Cardiac muscle cell (in vitro differentiated cells and primary cell): ENCODE measurements around the gene PIEZO1. TPM values are rescaled to one million over a fixed set of nuclear protein-coding genes. Genes with fewer than 3 reads are reported as not detected.

Experiments used
- DNase-seq, 2 donors: peaks; one replicate each; pipeline versions ENCODE4 v3.0.0 to v3.0.0-alpha.2; 2010 to 2017; ENCODE audit warnings: low read depth in 1 of 2, low spot score in 1 of 2
- H3K27ac ChIP-seq: fragments of 200-600 bp; sonication (generic); 2 replicates; pipeline ENCODE4 v1.5.1; 2016
- H3K27me3 ChIP-seq: fragments of 200-600 bp; sonication (generic); 2 replicates; pipeline ENCODE4 v1.6.0; 2016; ENCODE audit warnings: control low read depth
- H3K36me3 ChIP-seq: fragments of 200-600 bp; sonication (generic); 2 replicates; pipeline ENCODE4 v1.5.1; 2016; ENCODE audit warnings: control low read depth
- H3K4me1 ChIP-seq: fragments of 200-600 bp; sonication (generic); 2 replicates; pipeline ENCODE4 v1.8.1; 2017; ENCODE audit warnings: low read depth, mild to moderate bottlenecking, mixed run types
- H3K4me3 ChIP-seq: fragments of 200-600 bp; sonication (generic); 2 replicates; pipeline ENCODE4 v1.5.1; 2016; ENCODE audit warnings: mild to moderate bottlenecking
- H3K9me3 ChIP-seq: fragments of 200-600 bp; sonication (generic); 2 replicates; pipeline ENCODE4 v1.5.1; 2017; ENCODE audit warnings: low read depth, mild to moderate bottlenecking, control low read depth
- CTCF ChIP-seq: IDR thresholded peaks from 2 replicates; pipeline ENCODE4 v1.5.1; 2012; ENCODE audit warnings: low read depth, mild to moderate bottlenecking, low read length
- polyA plus RNA-seq: library from polyadenylated mRNA; unstranded; fragments of >200 nt; fragmentation: Nextera tagmentation; extraction: Ambion mirVana; gene quantifications from 2 replicates; pipeline ENCODE4 v1.2.1, GENCODE V29; 2016
- total RNA-seq: library from RNA; depleted of rRNA; stranded (reverse); fragments of >200 nt; gene quantifications from 2 replicates; pipeline ENCODE4 v1.2.3, GENCODE V29; 2016

Gene PIEZO1
- total and polyA plus RNA-seq, 2 experiments from 2014 or later: 32.7 to 121 TPM

GRCh38 chr16:88735616-88736015, 49.4 kb downstream of the PIEZO1 start:
- H3K27me3 ChIP-seq: no peaks in the 10 kb centered on the region
- TF ChIP-seq CTCF: no peak
- no peak overlapping the region for H3K27ac ChIP-seq
- H3K9me3 ChIP-seq: no peaks in the 10 kb centered on the region
- no peak for DNase-seq
- no peak overlapping the region for H3K4me3 ChIP-seq
- peaks cover 5% of the 10 kb centered on the region for H3K36me3 ChIP-seq
- no peaks in the 10 kb centered on the region for H3K4me1 ChIP-seq

- no peaks in the 10 kb centered on the region for H3K4me1 ChIP-seq
- no peaks in the 10 kb centered on the region for H3K27me3 ChIP-seq
- H3K4me3 ChIP-seq: no peak overlapping the region
- H3K27ac ChIP-seq: no peak overlapping the region
- no peaks in the 10 kb centered on the region for H3K9me3 ChIP-seq
- TF ChIP-seq CTCF: no peak
- no peak for DNase-seq
- peaks cover 5% of the 10 kb centered on the region for H3K36me3 ChIP-seq
Observed at GRCh38 chr16:88735121-88735520, 49.9 kb downstream of the PIEZO1 start.

- DNase-seq: no peak
- Histone ChIP-seq H3K27ac (no peak overlapping the region), H3K4me1 (no peaks in the 10 kb centered on the region), H3K9me3 (no peaks in the 10 kb centered on the region), H3K27me3 (no peaks in the 10 kb centered on the region), H3K4me3 (no peak overlapping the region), H3K36me3 (peaks cover 5% of the 10 kb centered on the region)
- no peak for TF ChIP-seq CTCF
Observed at GRCh38 chr16:88734361-88734728, 50.7 kb downstream of the PIEZO1 start.

GRCh38 chr16:88733630-88734360, 51.2 kb downstream of the PIEZO1 start:
- no peaks in the 10 kb centered on the region for H3K9me3 ChIP-seq
- DNase-seq: no peak
- no peak for TF ChIP-seq CTCF
- no peak overlapping the region for H3K27ac ChIP-seq
- H3K27me3 ChIP-seq: no peaks in the 10 kb centered on the region
- peaks cover 5% of the 10 kb centered on the region for H3K36me3 ChIP-seq
- H3K4me3 ChIP-seq: no peak overlapping the region
- no peaks in the 10 kb centered on the region for H3K4me1 ChIP-seq

- Histone ChIP-seq H3K4me1 (no peaks in the 10 kb centered on the region), H3K27ac (no peak overlapping the region)
- TF ChIP-seq CTCF: no peak
Observed at GRCh38 chr16:88732961-88733294, 52.1 kb downstream of the PIEZO1 start.

More at GRCh38 chr16:88732961-88733294, 52.1 kb downstream of the PIEZO1 start:
- no peaks in the 10 kb centered on the region for H3K27me3 ChIP-seq
- H3K4me3 ChIP-seq: no peak overlapping the region
- H3K36me3 ChIP-seq: peaks cover 5% of the 10 kb centered on the region
- no peaks in the 10 kb centered on the region for H3K9me3 ChIP-seq
- no peak for DNase-seq
